Panc1 (cell line): Measurements from ENCODE around the gene OTOP3.

ENCODE experiments used
- CTCF ChIP-seq: fragments of 450-650 bp; IDR thresholded peaks from 2 replicates; pipeline ENCODE4 v1.5.1; 2017; ENCODE audit warnings: mild to moderate bottlenecking
- POLR2AphosphoS5 ChIP-seq: IDR thresholded peaks from 2 replicates; pipeline ENCODE4 v1.6.1; 2012; ENCODE audit warnings: mild to moderate bottlenecking, low read depth, low read length, moderate library complexity
- REST ChIP-seq, 2 experiments: IDR thresholded peaks; 2 replicates each; pipeline ENCODE4 v1.6.1; 2011 to 2012; ENCODE audit warnings: low read depth in 2 of 2, control low read depth in 1 of 2, low read length in 1 of 2, mild to moderate bottlenecking in 1 of 2, moderate library complexity in 1 of 2; ENCODE audit not compliant: insufficient read depth in 1 of 2

- no peak for TF ChIP-seq CTCF
- TF ChIP-seq POLR2AphosphoS5 = no peak
- no peak for TF ChIP-seq REST (IDR thresholded peaks at IDR 0.05; ENCODE audit: insufficient read depth in 1 of 2, low read depth in 2 of 2, low read length in 1 of 2)
Measured at GRCh38 chr17:74962622-74963394, 27.1 kb downstream of the OTOP3 start.
